Liver (tissue), 3 donors: ENCODE data around the gene CD2.

Experiments
- GABPA ChIP-seq, 2 donors: IDR thresholded peaks in 1 of 2; conservative IDR thresholded peaks in 1 of 2; 2 replicates each; pipeline ENCODE4 v1.6.1; 2016; ENCODE audit warnings: antibody characterized with exemption in 2 of 2, mild to moderate bottlenecking in 1 of 2, moderate library complexity in 1 of 2
- RAD21 ChIP-seq, 2 donors: IDR thresholded peaks; 2 replicates each; pipeline ENCODE4 v1.6.1; 2016; ENCODE audit warnings: antibody characterized with exemption in 2 of 2, mild to moderate bottlenecking in 2 of 2
- SP1 ChIP-seq: IDR thresholded peaks from 2 replicates; pipeline ENCODE4 v1.6.1; 2018; ENCODE audit warnings: antibody characterized with exemption, mild to moderate bottlenecking
- YY1 ChIP-seq: IDR thresholded peaks from 2 replicates; pipeline ENCODE4 v1.6.1; 2016; ENCODE audit warnings: antibody characterized with exemption, mild to moderate bottlenecking
- TF ChIP-seq, protein P1 (sequence below): fragments of 150-350 bp; IDR thresholded peaks from 2 replicates; pipeline ENCODE4 v1.5.1; 2017; ENCODE audit warnings: improper control_type of control experiment, low read depth, low read length; ENCODE audit not compliant: missing input control
- TF ChIP-seq, protein P2 (sequence below): IDR thresholded peaks from 2 replicates; pipeline ENCODE4 v1.6.1; 2016; ENCODE audit warnings: antibody characterized with exemption
- TF ChIP-seq, protein P3 (sequence below): IDR thresholded peaks from 2 replicates; pipeline ENCODE4 v1.6.1; 2016; ENCODE audit warnings: antibody characterized with exemption
- TF ChIP-seq, protein P4 (sequence below): IDR thresholded peaks from 2 replicates; pipeline ENCODE4 v1.6.1; 2016; ENCODE audit warnings: antibody characterized with exemption
- donor health status: healthy.
- donor health status: healthy.

DNA sequence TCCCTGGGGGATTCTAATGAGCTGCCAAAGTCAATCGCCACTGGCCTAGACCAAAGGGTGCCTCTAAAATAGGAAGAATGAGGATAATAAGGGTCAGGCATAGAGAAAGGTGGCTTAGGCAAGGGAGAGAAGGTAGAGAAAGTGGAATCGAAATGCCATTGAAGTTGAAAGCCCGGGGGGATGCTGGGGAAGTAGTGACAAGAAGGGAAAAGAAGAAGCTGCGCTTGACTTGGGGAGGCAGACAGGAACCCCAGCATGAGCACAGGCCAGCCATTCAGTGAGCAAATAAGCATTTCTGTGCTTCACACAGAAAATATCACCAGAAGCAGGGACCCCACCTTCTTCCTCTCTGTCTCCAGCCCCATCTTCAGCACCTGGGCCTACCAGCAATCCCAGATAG is 1.5 kb downstream of the CD2 start:
- TF ChIP-seq, protein P1, sequence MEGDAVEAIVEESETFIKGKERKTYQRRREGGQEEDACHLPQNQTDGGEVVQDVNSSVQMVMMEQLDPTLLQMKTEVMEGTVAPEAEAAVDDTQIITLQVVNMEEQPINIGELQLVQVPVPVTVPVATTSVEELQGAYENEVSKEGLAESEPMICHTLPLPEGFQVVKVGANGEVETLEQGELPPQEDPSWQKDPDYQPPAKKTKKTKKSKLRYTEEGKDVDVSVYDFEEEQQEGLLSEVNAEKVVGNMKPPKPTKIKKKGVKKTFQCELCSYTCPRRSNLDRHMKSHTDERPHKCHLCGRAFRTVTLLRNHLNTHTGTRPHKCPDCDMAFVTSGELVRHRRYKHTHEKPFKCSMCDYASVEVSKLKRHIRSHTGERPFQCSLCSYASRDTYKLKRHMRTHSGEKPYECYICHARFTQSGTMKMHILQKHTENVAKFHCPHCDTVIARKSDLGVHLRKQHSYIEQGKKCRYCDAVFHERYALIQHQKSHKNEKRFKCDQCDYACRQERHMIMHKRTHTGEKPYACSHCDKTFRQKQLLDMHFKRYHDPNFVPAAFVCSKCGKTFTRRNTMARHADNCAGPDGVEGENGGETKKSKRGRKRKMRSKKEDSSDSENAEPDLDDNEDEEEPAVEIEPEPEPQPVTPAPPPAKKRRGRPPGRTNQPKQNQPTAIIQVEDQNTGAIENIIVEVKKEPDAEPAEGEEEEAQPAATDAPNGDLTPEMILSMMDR = no peak
- TF ChIP-seq, protein P2, sequence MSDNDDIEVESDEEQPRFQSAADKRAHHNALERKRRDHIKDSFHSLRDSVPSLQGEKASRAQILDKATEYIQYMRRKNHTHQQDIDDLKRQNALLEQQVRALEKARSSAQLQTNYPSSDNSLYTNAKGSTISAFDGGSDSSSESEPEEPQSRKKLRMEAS = no peak
- TF ChIP-seq, protein P3, sequence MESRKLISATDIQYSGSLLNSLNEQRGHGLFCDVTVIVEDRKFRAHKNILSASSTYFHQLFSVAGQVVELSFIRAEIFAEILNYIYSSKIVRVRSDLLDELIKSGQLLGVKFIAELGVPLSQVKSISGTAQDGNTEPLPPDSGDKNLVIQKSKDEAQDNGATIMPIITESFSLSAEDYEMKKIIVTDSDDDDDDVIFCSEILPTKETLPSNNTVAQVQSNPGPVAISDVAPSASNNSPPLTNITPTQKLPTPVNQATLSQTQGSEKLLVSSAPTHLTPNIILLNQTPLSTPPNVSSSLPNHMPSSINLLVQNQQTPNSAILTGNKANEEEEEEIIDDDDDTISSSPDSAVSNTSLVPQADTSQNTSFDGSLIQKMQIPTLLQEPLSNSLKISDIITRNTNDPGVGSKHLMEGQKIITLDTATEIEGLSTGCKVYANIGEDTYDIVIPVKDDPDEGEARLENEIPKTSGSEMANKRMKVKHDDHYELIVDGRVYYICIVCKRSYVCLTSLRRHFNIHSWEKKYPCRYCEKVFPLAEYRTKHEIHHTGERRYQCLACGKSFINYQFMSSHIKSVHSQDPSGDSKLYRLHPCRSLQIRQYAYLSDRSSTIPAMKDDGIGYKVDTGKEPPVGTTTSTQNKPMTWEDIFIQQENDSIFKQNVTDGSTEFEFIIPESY = no peak
- TF ChIP-seq, protein P4, sequence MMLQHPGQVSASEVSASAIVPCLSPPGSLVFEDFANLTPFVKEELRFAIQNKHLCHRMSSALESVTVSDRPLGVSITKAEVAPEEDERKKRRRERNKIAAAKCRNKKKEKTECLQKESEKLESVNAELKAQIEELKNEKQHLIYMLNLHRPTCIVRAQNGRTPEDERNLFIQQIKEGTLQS = no peak
- TF ChIP-seq GABPA (IDR thresholded peaks at IDR 0.05 in 1 of 2, conservative IDR thresholded peaks at IDR 0.05 in 1 of 2) = no peak
- TF ChIP-seq RAD21 (IDR thresholded peaks at IDR 0.05) = no peak
- no peak for TF ChIP-seq YY1
- no peak for TF ChIP-seq SP1
